ENCODE results near the gene BTBD2.

BTBD2 gene

DNA sequence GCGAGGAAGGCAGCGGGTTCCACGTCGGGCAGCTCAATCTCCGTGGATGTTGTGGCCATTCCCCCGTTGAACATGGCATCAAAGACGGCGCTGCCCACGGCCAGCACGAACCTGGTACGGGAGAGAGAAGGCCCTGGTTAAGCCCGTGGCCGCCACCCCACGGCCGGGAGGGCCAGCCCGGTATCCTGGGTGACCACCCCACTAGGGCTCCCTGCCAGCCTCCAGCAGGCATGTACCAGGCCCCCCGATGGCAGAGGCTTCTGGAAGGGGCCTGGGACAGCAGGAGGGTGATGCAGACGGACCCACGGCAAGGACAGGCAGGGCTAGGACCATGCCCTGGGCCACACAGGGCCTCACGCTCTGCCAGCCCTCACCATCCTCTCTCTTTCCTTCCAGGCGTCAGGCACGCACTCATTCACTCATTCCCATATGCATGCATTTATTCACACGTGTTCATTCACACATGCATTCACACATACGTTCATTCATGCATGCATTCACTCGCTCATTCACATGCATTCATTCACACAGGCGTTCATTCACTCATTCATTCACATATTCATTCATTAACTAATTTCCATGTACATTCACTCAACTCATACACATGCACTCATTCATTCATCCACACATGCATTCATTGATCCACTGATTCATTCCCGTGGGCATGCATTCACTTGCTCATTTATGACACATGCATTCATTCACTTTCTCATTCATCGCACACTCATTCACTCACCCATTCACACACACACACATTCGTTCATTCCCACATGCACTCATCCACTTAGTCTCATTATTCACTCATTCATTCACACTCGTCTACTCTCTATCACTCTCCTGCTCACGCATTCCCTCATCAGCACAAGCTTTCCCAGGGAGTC, 17.9 kb downstream of the BTBD2 start:
- Histone ChIP-seq H2BK120ac (ENCODE audit: insufficient read depth, low read length, poor library complexity) (no peak overlapping the region), H3K18ac (ENCODE audit: low read length) (no peak overlapping the region)

DNA sequence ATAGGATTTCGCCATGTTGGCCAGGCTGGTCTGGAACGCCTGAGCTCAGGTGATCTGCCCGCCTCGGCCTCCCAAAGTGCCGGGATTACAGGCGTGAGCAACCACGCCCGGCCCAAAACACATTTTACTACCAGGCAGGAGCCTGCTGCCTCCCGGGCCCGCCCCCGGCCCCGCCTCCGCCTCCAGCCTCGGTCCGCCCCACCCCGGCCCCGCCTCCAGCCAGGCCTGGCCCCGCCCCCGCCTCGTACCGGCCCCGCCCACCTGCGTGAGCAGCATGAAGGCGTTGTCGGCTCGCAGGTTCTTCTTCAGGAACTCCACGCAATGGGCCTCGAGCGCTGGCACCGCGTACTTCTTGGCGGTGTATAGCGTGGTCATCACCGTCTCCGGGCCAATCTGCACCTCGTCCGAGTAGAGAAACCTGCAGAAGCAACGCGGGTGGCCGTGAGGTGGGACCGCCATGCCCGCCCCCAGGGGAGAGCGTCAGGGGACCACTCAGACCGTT, 22.7 kb downstream of the BTBD2 start:
- no peak overlapping the region for H3K4ac ChIP-seq (ENCODE audit: low read depth, low read length)
- H4K12ac ChIP-seq (ENCODE audit: low read depth, low read length): no peak overlapping the region
- H2BK12ac ChIP-seq (ENCODE audit: low read length): no peak overlapping the region
- no peak overlapping the region for H3K14ac ChIP-seq (ENCODE audit: low read length)
- peak; percentile 62 for DNase-seq
- H3K36me3 ChIP-seq (ENCODE audit: control insufficient read depth in 1 of 2, insufficient read depth in 2 of 2, low read length in 2 of 2): peaks cover 33 to 46% of the 10 kb centered on the region in 2 experiments
- H3K9ac ChIP-seq (ENCODE audit: low read length): no peak overlapping the region
- no peaks in the 10 kb centered on the region for H3K79me2 ChIP-seq (ENCODE audit: control insufficient read depth, insufficient read depth, low read length, poor library complexity)
- no peaks in the 10 kb centered on the region for H3K27me3 ChIP-seq (ENCODE audit: insufficient read depth, low read length)
- H2AFZ ChIP-seq (ENCODE audit: insufficient read depth, low read length, poor library complexity): no peak overlapping the region
- no peaks in the 10 kb centered on the region for H3K9me3 ChIP-seq (ENCODE audit: insufficient read depth, low read depth, low read length)
- no peak overlapping the region for H3K23ac ChIP-seq (ENCODE audit: low read length)
- H2BK5ac ChIP-seq (ENCODE audit: low read depth, low read length, poor library complexity): no peak overlapping the region
- no peak overlapping the region for H3K18ac ChIP-seq (ENCODE audit: low read length)
- H3K79me1 ChIP-seq (ENCODE audit: low read length): no peaks in the 10 kb centered on the region
- no peak overlapping the region for H4K8ac ChIP-seq (ENCODE audit: low read depth, low read length)
- H2BK120ac ChIP-seq (ENCODE audit: insufficient read depth, low read length, poor library complexity): no peak overlapping the region
- WGBS (ENCODE audit: extremely low coverage, insufficient coverage, insufficient read length): no CpG with 5 or more reads among the region's 44 CpGs
- H3K4me2 ChIP-seq (ENCODE audit: low read length): no peak overlapping the region
- no peak overlapping the region for H3K4me3 ChIP-seq (ENCODE audit: low read depth, low read length)
- H3K4me1 ChIP-seq (ENCODE audit: control insufficient read depth in 1 of 2, insufficient read depth in 2 of 2, low read length in 2 of 2): peaks cover 0 to 2% of the 10 kb centered on the region in 2 experiments
- H2AK5ac ChIP-seq (ENCODE audit: low read length): no peak overlapping the region
- no peak overlapping the region for H3K27ac ChIP-seq (ENCODE audit: low read depth, low read length)
- H4K91ac ChIP-seq (ENCODE audit: low read depth, low read length): no peak overlapping the region

More for the DNA sequence above, 17.9 kb downstream of the BTBD2 start:
- Histone ChIP-seq H3K4ac (ENCODE audit: low read depth, low read length) (no peak overlapping the region), H4K91ac (ENCODE audit: low read depth, low read length) (no peak overlapping the region), H3K36me3 (ENCODE audit: control insufficient read depth in 1 of 2, insufficient read depth in 2 of 2, low read length in 2 of 2) (peaks cover 15 to 26% of the 10 kb centered on the region in 2 experiments), H3K9ac (ENCODE audit: low read length) (no peak overlapping the region), H2BK5ac (ENCODE audit: low read depth, low read length, poor library complexity) (no peak overlapping the region), H3K4me3 (ENCODE audit: low read depth, low read length) (no peak overlapping the region), H3K27ac (ENCODE audit: low read depth, low read length) (no peak overlapping the region), H3K4me2 (ENCODE audit: low read length) (no peak overlapping the region), H2AFZ (ENCODE audit: insufficient read depth, low read length, poor library complexity) (no peak overlapping the region), H4K12ac (ENCODE audit: low read depth, low read length) (no peak overlapping the region), H3K4me1 (ENCODE audit: control insufficient read depth in 1 of 2, insufficient read depth in 2 of 2, low read length in 2 of 2) (no peaks in the 10 kb centered on the region), H2AK5ac (ENCODE audit: low read length) (no peak overlapping the region), H3K79me1 (ENCODE audit: low read length) (no peaks in the 10 kb centered on the region), H3K79me2 (ENCODE audit: control insufficient read depth, insufficient read depth, low read length, poor library complexity) (no peaks in the 10 kb centered on the region), H2BK12ac (ENCODE audit: low read length) (no peak overlapping the region), H4K8ac (ENCODE audit: low read depth, low read length) (no peak overlapping the region), H3K14ac (ENCODE audit: low read length) (no peak overlapping the region), H3K27me3 (ENCODE audit: insufficient read depth, low read length) (no peaks in the 10 kb centered on the region), H3K9me3 (ENCODE audit: insufficient read depth, low read depth, low read length) (no peaks in the 10 kb centered on the region), H3K23ac (ENCODE audit: low read length) (no peak overlapping the region)
- 99% methylated on average over 5 of the region's 31 CpGs for WGBS (ENCODE audit: extremely low coverage, insufficient coverage, insufficient read length)
- no peak for DNase-seq

DNA sequence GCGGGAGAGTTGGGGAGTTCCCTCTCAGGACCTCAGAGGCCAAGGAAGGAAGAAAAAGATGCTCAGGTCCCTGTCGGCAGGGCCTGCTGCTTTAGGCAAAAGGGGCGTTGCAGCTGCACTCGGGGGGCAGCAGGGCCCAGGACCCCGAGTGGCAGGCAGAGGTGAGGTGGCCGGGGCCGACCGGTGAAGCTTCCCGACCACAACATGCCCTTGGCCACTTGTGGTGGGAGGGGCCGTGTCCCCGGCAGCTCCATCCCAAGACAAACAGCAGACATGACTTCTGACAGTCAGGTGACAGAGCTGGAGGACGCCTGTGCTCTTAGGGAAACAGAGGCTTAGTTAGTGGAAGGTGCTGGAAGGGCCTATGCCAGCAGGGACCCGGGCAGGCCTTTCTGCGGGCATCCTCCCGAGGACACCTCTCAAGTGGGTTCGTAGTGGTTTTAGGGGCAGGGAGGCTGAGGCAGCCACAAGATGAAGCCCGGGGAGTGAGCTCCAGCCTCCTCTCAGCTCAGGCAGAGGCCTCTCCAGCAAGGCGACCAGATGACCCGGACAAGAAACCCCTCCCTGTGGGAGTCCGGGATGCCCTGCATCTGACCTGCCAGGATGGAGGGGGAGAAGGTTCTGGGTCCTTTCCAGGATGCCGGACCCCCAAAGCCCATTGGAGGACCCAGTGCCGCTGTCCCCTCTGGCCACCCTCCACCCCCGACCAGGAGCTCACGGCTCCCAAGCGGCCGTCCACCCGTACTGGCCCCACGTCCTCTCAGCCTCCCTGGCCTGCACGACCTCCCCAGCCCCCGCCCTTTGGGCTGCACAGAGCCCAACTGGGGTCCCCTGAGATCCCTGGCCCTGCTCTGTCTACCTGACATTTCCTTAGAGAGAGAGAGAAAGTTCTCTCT, 24.2 kb downstream of the BTBD2 start:
- Histone ChIP-seq H4K91ac (ENCODE audit: low read depth, low read length) (no peak overlapping the region), H3K14ac (ENCODE audit: low read length) (no peak overlapping the region), H3K36me3 (ENCODE audit: control insufficient read depth in 1 of 2, insufficient read depth in 2 of 2, low read length in 2 of 2) (peaks cover 45 to 48% of the 10 kb centered on the region in 2 experiments), H4K8ac (ENCODE audit: low read depth, low read length) (no peak overlapping the region), H2AK5ac (ENCODE audit: low read length) (no peak overlapping the region), H3K9ac (ENCODE audit: low read length) (no peak overlapping the region), H3K4ac (ENCODE audit: low read depth, low read length) (no peak overlapping the region), H3K79me1 (ENCODE audit: low read length) (no peaks in the 10 kb centered on the region), H2BK12ac (ENCODE audit: low read length) (no peak overlapping the region), H3K4me2 (ENCODE audit: low read length) (no peak overlapping the region), H3K23ac (ENCODE audit: low read length) (no peak overlapping the region), H2BK120ac (ENCODE audit: insufficient read depth, low read length, poor library complexity) (no peak overlapping the region), H3K27ac (ENCODE audit: low read depth, low read length) (no peak overlapping the region), H3K9me3 (ENCODE audit: insufficient read depth, low read depth, low read length) (no peaks in the 10 kb centered on the region), H3K27me3 (ENCODE audit: insufficient read depth, low read length) (no peaks in the 10 kb centered on the region), H2BK5ac (ENCODE audit: low read depth, low read length, poor library complexity) (no peak overlapping the region), H4K12ac (ENCODE audit: low read depth, low read length) (no peak overlapping the region), H3K79me2 (ENCODE audit: control insufficient read depth, insufficient read depth, low read length, poor library complexity) (no peaks in the 10 kb centered on the region), H2AFZ (ENCODE audit: insufficient read depth, low read length, poor library complexity) (no peak overlapping the region), H3K4me3 (ENCODE audit: low read depth, low read length) (no peak overlapping the region), H3K18ac (ENCODE audit: low read length) (no peak overlapping the region), H3K4me1 (ENCODE audit: control insufficient read depth in 1 of 2, insufficient read depth in 2 of 2, low read length in 2 of 2) (peaks cover 0 to 2% of the 10 kb centered on the region in 2 experiments)
- DNase-seq: no peak
- WGBS (ENCODE audit: extremely low coverage, insufficient coverage, insufficient read length): no CpG with 5 or more reads among the region's 30 CpGs

DNA sequence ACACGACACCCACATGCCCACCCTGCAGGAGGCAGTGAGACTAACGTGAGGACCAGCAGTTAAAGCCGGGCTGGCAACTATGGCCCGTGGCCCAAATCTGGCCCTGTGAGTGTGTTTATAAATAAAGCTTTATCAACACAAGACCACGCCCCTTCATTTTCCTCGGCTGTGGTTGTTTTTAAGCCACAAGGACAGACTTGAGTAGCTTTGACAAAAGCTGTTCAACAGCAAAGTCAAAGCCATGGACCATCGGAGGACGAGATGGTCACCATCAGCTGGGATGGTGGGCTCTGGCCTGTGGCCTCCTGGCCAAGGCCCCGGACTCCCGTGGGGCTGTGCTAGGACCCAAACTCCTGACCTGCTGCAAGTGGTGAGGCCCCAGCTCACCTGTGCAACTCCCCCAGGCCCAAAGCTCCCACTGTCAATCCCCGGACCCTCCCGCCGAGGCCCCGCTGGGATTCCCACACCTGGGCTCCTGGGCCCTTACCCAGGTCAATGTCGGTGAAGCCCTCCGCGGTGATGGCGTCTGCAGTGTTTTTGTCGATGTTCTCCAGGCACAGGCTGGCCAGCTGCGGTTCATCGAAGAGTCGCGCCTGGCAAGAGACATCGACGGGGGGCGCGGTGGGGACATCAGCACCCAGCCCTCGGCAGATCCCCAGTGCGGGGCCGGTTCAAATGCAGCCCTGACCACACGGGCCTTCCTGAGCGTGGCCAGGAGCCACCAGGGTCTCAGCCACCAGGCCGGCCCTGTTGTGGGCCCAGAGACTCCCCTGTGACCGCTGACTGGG, 25.1 kb downstream of the BTBD2 start:
- no peak overlapping the region for H3K4me2 ChIP-seq (ENCODE audit: low read length)
- no peak overlapping the region for H4K91ac ChIP-seq (ENCODE audit: low read depth, low read length)
- no peak overlapping the region for H2AFZ ChIP-seq (ENCODE audit: insufficient read depth, low read length, poor library complexity)
- H3K36me3 ChIP-seq (ENCODE audit: control insufficient read depth in 1 of 2, insufficient read depth in 2 of 2, low read length in 2 of 2): peaks cover 53 to 56% of the 10 kb centered on the region in 2 experiments
- no peak overlapping the region for H3K18ac ChIP-seq (ENCODE audit: low read length)
- no peak overlapping the region for H2BK120ac ChIP-seq (ENCODE audit: insufficient read depth, low read length, poor library complexity)
- no peaks in the 10 kb centered on the region for H3K27me3 ChIP-seq (ENCODE audit: insufficient read depth, low read length)
- no peak overlapping the region for H3K14ac ChIP-seq (ENCODE audit: low read length)
- no peak for DNase-seq
- H3K4ac ChIP-seq (ENCODE audit: low read depth, low read length): no peak overlapping the region
- H3K9me3 ChIP-seq (ENCODE audit: insufficient read depth, low read depth, low read length): no peaks in the 10 kb centered on the region
- H3K27ac ChIP-seq (ENCODE audit: low read depth, low read length): no peak overlapping the region
- peak overlapping the region; percentile 49 for H3K4me3 ChIP-seq (ENCODE audit: low read depth, low read length)
- H3K79me1 ChIP-seq (ENCODE audit: low read length): no peaks in the 10 kb centered on the region
- H3K4me1 ChIP-seq (ENCODE audit: control insufficient read depth in 1 of 2, insufficient read depth in 2 of 2, low read length in 2 of 2): peaks cover 0 to 2% of the 10 kb centered on the region in 2 experiments
- no CpG with 5 or more reads among the region's 34 CpGs for WGBS (ENCODE audit: extremely low coverage, insufficient coverage, insufficient read length)
- H2AK5ac ChIP-seq (ENCODE audit: low read length): no peak overlapping the region
- H4K8ac ChIP-seq (ENCODE audit: low read depth, low read length): no peak overlapping the region
- H3K79me2 ChIP-seq (ENCODE audit: control insufficient read depth, insufficient read depth, low read length, poor library complexity): no peaks in the 10 kb centered on the region
- H3K9ac ChIP-seq (ENCODE audit: low read length): no peak overlapping the region
- no peak overlapping the region for H2BK5ac ChIP-seq (ENCODE audit: low read depth, low read length, poor library complexity)
- H2BK12ac ChIP-seq (ENCODE audit: low read length): no peak overlapping the region
- no peak overlapping the region for H3K23ac ChIP-seq (ENCODE audit: low read length)
- no peak overlapping the region for H4K12ac ChIP-seq (ENCODE audit: low read depth, low read length)
